ENCODE measurements around the gene RYR3.

RYR3 gene

DNA sequence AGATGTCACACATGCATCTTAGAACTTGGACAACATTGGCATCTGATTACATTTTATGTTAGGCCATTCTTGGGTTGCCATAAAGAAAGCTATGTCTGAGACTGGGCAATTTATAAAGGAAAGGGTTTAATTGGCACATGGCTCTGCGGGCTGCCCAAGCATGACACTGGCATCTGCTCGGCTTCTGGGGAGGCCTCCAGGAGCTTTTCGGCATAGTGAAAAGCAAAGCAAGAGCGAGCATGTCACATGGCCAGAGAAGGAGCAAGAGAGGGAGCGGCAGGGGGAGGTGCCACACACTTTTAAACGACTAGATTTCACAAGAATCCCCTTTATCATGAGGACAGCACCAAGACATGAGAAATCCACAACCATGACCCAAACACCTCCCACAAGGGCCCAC, 11.3 kb downstream of the RYR3 start:
- DNase-seq = no peak

DNA sequence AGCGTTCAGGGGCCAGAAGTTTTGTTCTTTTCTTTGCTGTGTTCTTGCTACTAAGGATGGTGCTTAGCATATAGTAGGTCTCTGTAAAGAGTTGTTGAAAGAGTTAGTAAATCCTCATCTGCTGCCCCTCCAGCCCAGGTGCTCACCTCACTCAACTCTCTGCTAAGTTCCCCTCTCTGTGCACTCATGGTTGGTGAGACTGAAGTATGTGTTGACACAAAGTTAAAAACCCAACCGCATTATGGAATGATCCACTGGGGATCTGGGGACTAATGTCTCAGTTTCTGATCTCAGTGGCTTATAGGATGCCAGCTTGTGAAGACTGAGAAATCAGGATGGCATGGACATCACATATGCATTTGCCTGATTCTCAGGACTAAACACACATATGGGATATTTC, 13.8 kb downstream of the RYR3 start:
- DNase-seq = no peak

DNA sequence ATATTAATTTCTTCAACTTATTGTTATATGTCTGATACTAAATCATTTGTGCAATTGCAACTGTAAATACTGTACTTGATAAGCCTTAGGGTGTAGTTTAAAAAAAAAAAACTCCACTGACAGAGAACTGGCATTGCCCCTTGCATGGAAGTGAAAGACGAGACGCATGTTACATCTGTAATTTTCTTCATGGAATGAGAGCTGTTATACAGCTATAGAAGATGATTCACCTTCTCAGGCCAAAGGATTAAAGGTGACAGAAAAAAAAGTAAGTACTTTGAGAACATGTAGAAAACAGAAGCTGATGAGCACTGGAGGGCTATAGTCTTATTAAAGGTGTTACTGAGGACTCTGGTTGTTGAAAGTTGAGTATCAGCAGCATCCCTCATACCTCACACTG, 16.1 kb downstream of the RYR3 start:
- DNase-seq = no peak

DNA sequence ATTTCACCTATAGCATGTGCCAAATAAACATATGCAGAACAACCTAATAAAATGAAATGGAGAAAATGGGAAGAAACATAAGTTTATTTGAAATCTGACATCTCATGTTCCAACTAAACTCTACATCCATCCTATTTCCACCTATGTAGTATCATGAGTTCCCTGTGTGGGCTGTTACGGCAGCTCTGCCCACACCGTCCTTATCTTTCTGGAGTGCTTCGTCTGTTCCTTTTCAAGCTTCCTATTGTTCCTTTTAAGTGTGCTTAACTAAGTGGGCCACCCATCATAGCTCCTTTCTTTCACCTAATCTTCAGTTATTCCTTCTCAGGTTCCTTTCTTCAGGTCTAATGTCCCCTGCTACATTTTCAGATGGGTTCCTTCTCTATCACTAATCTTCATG, 17.3 kb downstream of the RYR3 start:
- no peak for DNase-seq

- DNase-seq = no peak
Observed at GRCh38 chr15:33329457-33329856, 18.7 kb downstream of the RYR3 start.

DNA sequence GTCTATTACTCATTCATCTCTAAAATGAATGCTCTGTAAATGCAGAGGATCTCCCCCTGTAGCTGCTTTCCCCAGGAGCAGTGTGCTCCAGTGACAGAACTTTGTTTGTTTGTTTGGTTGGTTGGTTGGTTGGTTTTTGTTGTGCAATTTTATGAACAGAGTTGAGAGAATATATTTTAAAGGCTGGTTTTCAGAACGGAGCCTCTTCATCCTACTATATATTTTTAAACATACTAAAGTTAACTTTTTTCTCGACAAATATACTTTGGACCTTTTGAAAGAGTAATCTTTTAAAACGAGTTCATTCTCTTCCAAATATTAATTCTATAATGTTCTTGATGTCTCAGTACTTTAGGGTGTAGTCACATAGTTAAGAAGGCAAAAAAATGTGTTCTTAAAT, 20.2 kb downstream of the RYR3 start:
- DNase-seq = no peak

- no peak for DNase-seq
Observed at GRCh38 chr15:33341953-33342352, 31.2 kb downstream of the RYR3 start.

- DNase-seq = no peak
Observed at GRCh38 chr15:33343275-33343674, 32.5 kb downstream of the RYR3 start.

GRCh38 chr15:33344111-33344510, 33.3 kb downstream of the RYR3 start:
- no peak for DNase-seq

DNA sequence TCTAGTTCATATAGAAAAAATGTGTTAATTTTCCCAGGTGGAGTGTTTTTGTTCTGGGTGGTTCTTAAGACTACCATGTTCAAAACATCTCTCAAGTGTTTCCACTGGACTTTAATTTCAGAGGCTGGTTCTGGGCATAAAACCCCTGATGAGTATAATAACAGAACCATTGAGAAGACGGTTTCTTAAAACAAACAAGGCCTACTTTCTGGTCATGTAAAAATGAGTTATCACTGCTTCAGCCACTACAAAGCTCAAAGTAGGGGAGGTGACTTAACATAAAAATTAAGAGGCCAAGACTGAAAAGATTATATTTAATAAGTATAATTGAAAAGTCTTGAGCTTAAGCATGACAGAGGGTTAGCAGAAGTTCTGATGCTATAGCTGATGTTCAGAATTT, 33.8 kb downstream of the RYR3 start:
- no peak for DNase-seq

- DNase-seq = no peak
Observed at GRCh38 chr15:33354411-33354810, 43.6 kb downstream of the RYR3 start.

DNA sequence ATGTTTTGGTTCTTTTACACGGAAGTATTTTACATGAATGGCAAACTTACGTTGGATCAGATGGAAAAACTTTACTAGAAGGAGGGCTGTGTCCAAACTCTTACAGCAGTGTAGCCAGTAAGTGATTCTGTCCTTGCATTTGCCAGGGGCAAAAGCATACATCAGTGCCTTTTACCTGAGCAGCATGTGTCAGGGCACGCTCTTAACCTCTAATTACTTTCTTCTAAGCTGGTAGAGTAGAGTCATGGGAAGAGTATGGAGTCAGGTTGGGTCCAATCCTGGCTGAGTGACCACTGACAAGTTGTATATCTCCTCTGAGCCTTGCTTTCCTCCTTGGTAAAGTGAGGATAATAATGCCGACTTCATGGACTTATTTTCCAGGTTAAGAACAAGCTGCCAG, 47.1 kb downstream of the RYR3 start:
- DNase-seq = no peak

DNA sequence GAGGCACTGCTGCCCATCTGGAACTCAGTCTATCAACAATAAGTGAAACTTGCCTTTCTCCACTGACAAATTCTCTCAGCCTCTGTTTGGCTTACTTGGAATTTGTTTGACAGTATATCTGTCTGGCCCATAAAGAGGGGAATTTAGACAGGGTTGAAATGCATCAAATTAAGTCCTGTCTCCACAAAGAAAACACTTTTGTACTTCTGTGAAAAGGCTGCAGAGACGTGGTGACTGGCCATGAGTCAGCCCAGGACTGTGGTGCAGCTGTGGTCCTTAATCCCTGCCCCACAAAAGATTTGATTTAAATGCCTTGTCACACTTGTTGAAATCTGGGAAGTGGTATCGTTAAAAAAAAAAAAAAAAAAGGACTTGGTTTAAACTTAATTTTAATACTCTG, 47.5 kb downstream of the RYR3 start:
- DNase-seq = no peak

GRCh38 chr15:33360886-33361285, 50.1 kb downstream of the RYR3 start:
- no peak for DNase-seq

- no peak for DNase-seq
Observed at GRCh38 chr15:33369941-33370622, 59.3 kb downstream of the RYR3 start.

GRCh38 chr15:33370623-33371020, 59.9 kb downstream of the RYR3 start:
- no peak for DNase-seq

DNA sequence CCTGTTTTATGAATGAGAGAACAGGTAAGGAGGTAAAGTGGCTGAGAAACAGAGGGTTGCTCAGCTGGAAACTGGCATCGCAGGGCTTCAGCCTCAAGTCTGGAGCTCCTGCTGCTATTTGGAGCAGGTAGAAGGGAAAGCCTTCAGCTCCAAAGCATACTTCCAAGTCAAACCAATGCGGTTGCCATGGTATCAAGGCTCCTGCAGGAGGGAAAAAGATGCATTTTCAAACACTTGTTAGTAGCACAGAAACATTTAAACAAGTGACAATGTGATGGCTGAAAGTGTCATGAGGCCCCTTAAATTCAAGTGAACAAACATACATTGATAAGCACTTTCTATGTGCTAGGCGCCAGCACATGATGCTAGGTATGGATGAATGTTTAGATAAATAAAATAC, 60.4 kb downstream of the RYR3 start:
- no peak for DNase-seq

- no peak for DNase-seq
Observed at GRCh38 chr15:33374226-33374914, 63.6 kb downstream of the RYR3 start.

- no peak for DNase-seq
Observed at GRCh38 chr15:33375236-33375635, 64.5 kb downstream of the RYR3 start.

GRCh38 chr15:33377204-33377603, 66.4 kb downstream of the RYR3 start:
- no peak for DNase-seq

DNA sequence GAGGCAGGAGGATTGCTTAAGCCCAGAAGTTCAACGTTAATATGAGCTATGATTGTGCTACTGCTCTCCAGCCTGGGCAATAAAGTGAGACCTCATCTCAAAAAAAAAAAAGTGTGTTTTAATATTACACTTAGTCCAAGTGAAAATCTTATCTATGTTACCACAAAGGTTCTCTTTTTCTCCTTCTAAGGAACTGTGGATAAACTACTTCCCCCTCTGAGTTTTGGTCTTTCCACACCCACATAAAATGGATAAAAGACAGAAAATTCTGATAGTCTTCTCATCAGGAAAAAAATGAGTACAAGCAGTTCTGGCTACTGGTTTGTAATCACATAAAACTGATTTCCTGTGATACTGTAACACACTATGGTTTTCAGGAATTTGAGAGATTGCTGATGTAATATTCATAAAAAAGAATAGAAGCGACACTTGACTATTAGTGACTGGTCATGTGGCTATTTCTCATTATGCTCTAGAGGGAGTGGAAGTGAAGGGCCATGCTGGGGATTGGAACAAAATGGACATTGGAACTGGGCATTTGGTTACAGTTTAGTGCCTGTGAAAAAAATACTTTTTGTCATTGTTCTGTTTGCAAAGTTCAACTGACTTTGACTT, 68.2 kb downstream of the RYR3 start:
- no peak for DNase-seq

DNA sequence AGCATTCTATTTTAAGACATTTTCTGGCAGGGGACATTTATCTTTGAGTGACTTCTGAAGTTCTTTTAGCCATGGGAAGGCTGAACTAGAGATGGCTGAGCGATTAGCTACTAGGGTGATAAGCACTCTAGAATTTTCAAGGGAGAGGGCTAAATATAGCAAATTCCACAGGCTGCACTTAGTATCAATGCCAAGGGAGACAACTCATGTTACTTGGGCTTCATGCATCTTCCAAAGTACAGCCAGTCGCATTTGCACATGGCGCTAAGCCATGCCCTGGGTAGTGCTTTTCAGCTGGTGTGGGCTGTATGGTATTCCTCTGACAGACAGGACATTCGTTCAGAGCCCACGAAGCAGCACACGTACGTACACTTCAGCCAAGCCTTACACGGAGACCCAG, 69.6 kb downstream of the RYR3 start:
- DNase-seq = no peak

GRCh38 chr15:33382491-33382890, 71.7 kb downstream of the RYR3 start:
- DNase-seq = no peak

DNA sequence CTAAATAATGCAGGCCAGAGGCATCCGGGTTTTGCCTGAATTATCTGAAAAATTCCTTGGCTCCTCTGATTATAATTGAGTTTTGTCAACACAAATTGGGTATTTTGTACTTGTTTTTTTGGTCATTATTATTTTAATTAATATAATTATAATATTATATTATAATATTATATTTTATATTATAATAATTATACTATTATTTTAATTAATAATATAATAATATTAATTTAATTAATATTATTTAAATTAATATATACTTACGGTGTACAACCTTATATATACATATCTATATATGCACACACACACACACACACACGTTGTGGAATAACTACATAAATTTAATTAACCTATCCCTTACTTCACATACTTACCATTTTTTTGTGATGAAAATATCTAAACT, 73.5 kb downstream of the RYR3 start:
- DNase-seq = no peak

GRCh38 chr15:33392453-33392852, 81.7 kb downstream of the RYR3 start:
- no peak for DNase-seq
